Measurements from ENCODE around the gene PPP1R14B. TPM values are rescaled to one million over a fixed set of nuclear protein-coding genes. Genes with fewer than 3 reads are reported as not detected.
A peak's percentile ranks its signal among the peaks of the same experiment; 100 is the strongest.

Gene PPP1R14B
- total RNA-seq, 4 donors from 2014 or later = 127 to 220 (median 158) TPM

- whole genome bisulfite sequencing = under 1% methylated on average over 22 of the region's 23 CpGs
- no peak for DNase-seq (ENCODE audit: low spot score in 2 of 2)
- peaks cover 39% of the 10 kb centered on the region for H3K4me1 ChIP-seq
Observed at GRCh38 chr11:64252003-64252872, 5.5 kb upstream of the PPP1R14B start.

DNA sequence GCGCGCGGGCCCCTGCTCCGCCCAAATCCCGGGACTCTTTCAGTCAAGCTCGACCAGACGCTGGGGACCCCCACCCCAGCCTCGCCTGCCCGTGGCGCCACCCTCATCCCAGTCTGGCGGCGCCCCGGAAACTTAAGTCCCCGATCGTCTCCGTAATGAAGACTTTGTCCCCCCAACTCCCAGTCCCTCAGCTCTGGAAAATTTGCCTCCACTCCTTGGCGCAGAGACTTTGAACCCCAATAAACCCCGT lies 4.9 kb upstream of the PPP1R14B start:
- WGBS = 0% methylated on average over 11 of the region's 18 CpGs
- Histone ChIP-seq H3K4me1 (peaks cover 43% of the 10 kb centered on the region), H3K27ac (peak overlapping the region; percentile 16), H3K4me3 (peak overlapping the region; percentile 85), H3K9me3 (no peaks in the 10 kb centered on the region), H3K27me3 (no peaks in the 10 kb centered on the region), H3K36me3 (peaks cover 24% of the 10 kb centered on the region)
- no peak for TF ChIP-seq POLR2A (IDR thresholded peaks at IDR 0.05)
- TF ChIP-seq EP300 (IDR thresholded peaks at IDR 0.05) = no peak
- no peak for TF ChIP-seq POLR2AphosphoS5 (IDR thresholded peaks at IDR 0.05)
- no peak for TF ChIP-seq CTCF (IDR thresholded peaks at IDR 0.05)
- DNase-seq (ENCODE audit: low spot score in 2 of 2) = no peak

More at GRCh38 chr11:64252003-64252872, 5.5 kb upstream of the PPP1R14B start:
- Histone ChIP-seq H3K9me3 (no peaks in the 10 kb centered on the region), H3K36me3 (peaks cover 30% of the 10 kb centered on the region), H3K27me3 (no peaks in the 10 kb centered on the region), H3K4me3 (peak overlapping the region; percentile 85), H3K27ac (no peak overlapping the region)
- TF ChIP-seq POLR2AphosphoS5 (IDR thresholded peaks at IDR 0.05) (no peak), CTCF (IDR thresholded peaks at IDR 0.05) (no peak), EP300 (IDR thresholded peaks at IDR 0.05) (no peak), POLR2A (IDR thresholded peaks at IDR 0.05) (no peak)

DNA sequence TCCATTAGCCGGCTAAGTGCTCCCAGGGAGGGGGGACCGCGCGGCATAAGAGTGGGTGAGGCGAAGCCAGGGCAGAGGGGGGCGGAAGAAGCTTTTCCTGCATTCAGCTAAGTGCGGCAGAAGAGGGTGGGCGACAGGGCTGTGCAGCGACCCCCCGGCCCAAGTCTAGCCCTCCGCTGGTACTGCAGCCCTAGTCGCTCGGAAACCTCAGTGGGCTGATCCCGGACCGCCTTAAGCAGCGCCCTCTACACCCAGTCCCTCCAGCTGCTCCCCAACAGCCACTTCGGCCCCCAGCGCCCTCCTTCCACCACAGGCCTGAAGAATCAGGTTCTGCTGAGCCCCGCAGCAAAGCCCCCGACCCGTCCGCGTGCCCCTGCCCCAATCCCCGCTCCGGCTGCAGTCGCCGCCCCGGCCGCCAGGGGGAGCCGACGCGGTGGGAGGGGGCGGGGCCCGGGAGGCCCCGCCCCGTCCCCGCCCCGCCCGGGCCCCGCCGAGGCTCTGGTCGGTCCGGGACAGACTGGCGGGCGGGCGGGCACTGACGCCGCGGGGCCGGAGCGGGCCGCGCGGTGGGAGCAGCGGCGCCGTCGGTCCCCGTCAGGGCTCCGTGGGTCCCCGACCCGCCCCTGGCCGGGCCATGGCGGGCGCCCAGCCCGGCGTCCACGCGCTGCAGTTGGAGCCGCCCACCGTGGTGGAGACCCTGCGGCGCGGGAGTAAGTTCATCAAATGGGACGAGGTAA lies 4.4 kb upstream of the PPP1R14B start, which contains the start of gene PLCB3:
Gene PLCB3 (plus strand): TSS at position 515 of the 737 bp plus-strand sequence. CDS start 120 bp downstream, at position 635.
- Histone ChIP-seq H3K27me3 (no peaks in the 10 kb centered on the region), H3K36me3 (peaks cover 19% of the 10 kb centered on the region), H3K4me1 (peaks cover 43% of the 10 kb centered on the region), H3K4me3 (peak within 1 kb of the TSS; percentile 85), H3K27ac (peak within 1 kb of the TSS; percentile 16), H3K9me3 (no peaks in the 10 kb centered on the region)
- WGBS = 2% methylated on average over 17 of the region's 75 CpGs
- DNase-seq (ENCODE audit: low spot score in 2 of 2) = no peak
- TF ChIP-seq EP300 (IDR thresholded peaks at IDR 0.05) = no peak
- TF ChIP-seq CTCF (IDR thresholded peaks at IDR 0.05) = peak; percentile 55 to 95

DNA sequence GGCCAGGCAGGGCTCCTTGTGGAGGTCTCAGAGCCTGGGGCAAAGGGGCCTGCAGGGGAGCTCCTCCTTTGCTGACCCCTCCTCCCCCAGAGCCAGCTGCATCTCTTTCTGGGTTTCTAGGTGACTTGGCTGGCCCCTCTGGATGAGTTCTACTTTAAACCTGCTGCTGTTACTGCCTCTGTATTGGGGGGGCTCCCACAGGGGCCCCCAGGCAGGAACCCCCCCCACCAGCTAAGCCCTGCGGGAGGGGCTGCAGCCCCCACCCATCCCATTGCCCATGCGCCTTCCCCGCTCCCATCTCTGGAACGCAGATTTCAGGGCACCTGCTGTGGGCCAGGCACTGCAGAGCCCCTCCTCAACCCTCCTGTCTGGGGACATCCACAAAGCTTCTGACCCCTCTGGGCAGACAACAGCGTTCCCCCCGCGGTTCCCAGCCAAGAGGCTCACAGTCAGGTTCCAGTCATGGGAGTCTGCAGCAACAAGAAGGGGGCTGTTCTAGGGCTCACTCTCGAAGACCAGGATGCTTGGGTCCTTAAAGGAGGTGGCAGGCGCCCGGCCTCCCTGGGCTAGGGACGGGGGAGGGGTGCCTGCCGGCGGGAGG lies 3.8 kb upstream of the PPP1R14B start:
- Histone ChIP-seq H3K27ac (no peak overlapping the region), H3K9me3 (no peaks in the 10 kb centered on the region), H3K4me3 (peak overlapping the region; percentile 85), H3K4me1 (peaks cover 50% of the 10 kb centered on the region), H3K36me3 (peaks cover 12% of the 10 kb centered on the region), H3K27me3 (no peaks in the 10 kb centered on the region)
- no peak for DNase-seq (ENCODE audit: low spot score in 2 of 2)
- TF ChIP-seq CTCF (IDR thresholded peaks at IDR 0.05) (no peak), EP300 (IDR thresholded peaks at IDR 0.05) (no peak), POLR2A (IDR thresholded peaks at IDR 0.05) (no peak), POLR2AphosphoS5 (IDR thresholded peaks at IDR 0.05) (no peak)
- WGBS = 35% methylated on average over 9 of the region's 13 CpGs
